Measurements from ENCODE around the gene ITGB5.
"Not testable (repeated sequence)": the region's sequence is repeated elsewhere in the genome, so short reads cannot be mapped to it uniquely, and the experiment has no call there.

Gene ITGB5

GRCh38 chr3:124834723-124835718, 52.1 kb downstream of the ITGB5 start:
- no peak for DNase-seq

- DNase-seq: no peak
Observed at GRCh38 chr3:124833710-124834332, 53.3 kb downstream of the ITGB5 start.

GRCh38 chr3:124832782-124833709, 54.1 kb downstream of the ITGB5 start:
- no peak for DNase-seq

DNA sequence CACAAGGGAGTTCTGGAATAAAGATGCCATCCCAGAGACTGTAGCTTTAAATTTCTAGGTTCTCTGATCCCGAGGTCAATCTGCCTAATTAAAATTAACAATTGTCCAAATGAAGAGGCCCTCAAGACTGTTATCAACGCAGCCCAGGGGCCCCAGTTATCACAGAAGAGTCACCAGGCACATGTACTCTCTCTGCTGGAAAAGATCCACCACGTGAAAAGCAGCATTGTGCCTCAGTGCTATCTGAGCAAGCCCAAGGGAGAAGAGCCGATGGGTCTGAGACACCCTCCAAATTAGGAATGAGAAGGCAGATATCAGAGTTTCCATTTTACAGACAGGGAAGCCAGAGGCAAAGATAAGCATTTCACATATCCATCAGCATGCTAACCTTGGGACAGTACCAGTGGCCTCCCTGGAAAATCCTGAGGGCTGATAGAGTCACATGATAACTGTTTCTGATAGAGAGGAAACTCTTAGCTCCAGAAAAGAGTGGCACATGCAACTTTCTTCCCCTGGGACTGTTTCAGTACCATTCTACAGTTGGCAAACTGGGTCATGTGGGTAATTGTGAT, 55.5 kb downstream of the ITGB5 start:
- DNase-seq: no peak

DNA sequence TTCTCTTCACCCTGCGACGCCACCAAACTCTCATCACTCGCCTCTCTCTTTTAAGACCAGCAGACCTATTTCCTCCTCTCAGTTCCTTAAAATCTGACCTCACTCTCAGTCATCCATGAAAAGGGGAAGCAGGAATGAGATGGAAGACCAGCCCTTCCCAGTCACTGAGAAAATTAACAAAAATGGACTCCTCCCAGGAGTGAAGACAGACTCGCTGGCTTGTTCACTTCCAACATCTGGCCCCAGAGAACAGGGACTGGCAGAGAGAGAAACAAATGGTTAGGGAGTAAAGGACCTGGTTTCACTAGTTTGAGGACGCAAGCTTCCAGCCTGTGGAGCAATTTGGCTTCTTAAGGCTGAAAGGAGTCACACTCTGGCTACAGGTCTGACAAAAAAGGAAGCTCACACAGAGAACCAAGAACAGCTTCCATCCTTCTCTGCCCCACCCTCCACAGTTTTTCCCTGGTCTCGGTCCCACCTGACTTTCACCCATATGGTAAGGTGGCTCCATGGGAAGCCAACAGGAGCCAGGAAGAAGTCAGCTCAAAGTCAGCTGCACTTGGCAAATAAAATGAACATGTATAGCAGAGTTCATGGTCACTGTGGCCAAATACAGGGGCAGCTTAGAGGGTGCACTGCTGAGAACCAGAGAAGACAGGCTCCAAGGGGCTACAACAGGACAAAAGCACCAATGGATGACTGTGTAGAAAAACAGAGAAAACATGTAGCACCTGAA, 57.2 kb downstream of the ITGB5 start:
- DNase-seq: no peak

DNA sequence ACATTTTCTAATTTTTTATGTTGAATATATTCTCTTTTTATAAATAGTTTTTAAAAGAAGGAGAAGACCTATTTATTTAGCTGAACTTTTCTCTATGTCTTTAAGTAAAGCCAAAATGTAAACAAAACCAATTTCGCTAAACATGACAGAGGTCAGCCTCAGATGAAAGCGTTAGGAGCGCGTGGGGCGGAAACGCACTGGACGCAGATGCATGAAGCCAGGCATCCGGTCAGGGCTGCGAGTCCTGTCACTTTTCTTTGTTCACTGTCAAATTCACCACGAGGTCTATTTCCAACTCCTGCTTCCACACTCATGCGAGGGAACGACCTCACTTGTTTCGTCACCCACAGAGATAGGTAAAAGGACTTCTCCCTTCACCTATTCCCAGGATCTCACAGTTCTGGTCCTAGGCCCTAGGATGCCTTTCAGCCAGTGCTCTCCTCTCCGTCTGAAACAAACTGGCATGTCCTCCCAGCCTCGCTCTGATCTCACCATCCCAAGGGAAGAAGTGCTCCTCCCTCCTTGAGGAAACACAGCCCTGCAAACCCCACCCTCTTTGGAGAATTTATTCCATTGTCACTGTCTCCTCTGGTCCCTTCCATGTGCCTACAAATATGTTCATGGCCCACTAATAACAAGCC, 57.9 kb downstream of the ITGB5 start:
- no peak for DNase-seq

GRCh38 chr3:124827476-124828206, 59.5 kb downstream of the ITGB5 start:
- DNase-seq: not testable (repeated sequence)

DNA sequence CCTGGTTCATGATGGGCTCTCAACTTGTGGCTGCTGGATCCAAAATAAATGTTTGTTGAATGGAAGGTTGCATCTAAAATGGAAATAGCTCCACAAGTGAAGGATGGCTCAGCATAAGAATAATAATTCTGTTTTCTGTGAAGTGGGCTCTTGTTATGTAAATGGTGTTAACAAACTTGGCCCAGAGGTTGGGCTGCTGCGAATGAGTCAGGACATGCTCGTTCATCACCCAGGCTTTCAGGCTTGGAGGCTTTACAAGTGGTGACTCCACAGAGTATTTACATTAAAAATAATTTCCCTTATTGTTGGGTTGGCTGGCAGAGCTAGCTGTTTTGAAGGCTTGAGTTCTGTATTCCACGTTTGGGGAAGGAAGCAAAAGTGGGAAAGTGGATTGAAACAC, 60.5 kb downstream of the ITGB5 start:
- DNase-seq: no peak

- no peak for DNase-seq
Observed at GRCh38 chr3:124824286-124824915, 62.8 kb downstream of the ITGB5 start.

DNA sequence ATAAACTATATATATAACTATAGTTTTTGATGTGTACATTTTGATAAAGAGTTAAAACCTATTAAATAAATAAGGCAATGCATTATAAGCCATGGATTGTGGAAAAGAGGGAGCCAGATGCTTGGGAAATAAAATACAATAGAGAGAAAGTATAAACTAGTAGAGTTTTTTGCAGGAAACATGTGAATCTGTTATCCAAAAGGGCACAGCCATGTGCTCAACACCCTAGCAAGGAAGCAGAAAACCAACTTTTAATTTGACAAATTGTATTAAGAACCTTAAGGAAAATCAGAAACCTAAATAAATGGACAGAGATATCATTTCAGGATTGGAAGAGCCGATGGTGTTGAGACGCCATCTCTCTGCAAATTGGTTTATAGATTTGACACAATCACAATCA, 63.5 kb downstream of the ITGB5 start:
- no peak for DNase-seq

GRCh38 chr3:124823206-124823605, 64.0 kb downstream of the ITGB5 start:
- no peak for DNase-seq

GRCh38 chr3:124821356-124821755, 65.8 kb downstream of the ITGB5 start:
- DNase-seq: no peak

DNA sequence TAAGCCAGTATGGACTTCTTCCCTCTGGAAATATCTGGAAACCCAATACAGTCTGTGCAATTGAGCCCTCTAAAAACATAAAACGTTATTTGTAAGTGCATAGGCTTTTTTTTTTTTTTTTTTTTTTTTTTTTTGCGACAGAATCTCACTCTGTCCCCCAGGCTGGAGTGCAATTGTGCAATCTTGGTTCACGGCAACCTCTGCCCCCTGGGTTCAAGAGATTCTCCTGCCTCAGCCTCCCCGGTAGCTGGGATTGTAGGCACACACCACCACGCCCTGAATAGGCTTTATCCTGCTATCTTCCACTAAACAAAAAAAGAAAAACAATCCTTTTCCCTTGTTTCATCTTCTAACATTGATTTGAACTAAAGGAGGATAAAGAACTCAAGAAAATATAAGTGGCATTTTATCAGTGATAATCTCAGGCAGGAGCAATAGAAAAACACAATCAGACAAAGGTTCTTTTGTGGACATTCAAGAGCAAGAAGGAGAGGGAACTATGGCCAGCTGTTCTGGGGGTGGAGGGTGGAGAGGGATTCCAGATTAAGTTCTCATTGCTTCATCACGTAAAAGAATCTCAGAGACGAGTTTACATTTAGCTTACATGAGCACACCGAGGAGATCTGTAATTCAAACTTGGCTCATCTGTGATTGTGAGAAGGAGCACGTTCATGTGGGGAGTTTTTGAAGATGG, 68.6 kb downstream of the ITGB5 start:
- no peak for DNase-seq

GRCh38 chr3:124817079-124817478, 70.1 kb downstream of the ITGB5 start:
- no peak for DNase-seq

DNA sequence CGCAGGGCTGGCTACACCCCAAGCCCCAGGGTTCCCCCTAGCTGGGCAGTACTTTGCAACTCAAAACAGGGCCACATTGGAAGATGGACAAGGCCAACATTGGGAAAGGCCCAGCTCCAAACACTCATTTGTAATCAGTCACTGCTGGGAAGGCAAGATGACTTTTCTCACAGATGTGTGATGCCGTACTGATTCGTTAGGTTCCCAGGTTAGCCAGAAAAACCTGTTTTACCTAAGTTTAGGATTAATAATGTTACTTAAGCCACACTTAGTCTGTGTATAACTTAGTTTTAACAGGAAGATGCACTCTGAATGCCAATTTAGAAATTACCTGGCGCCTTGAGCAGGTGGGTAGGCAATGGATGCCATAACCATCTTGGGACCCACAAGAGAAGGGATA, 71.0 kb downstream of the ITGB5 start:
- no peak for DNase-seq

DNA sequence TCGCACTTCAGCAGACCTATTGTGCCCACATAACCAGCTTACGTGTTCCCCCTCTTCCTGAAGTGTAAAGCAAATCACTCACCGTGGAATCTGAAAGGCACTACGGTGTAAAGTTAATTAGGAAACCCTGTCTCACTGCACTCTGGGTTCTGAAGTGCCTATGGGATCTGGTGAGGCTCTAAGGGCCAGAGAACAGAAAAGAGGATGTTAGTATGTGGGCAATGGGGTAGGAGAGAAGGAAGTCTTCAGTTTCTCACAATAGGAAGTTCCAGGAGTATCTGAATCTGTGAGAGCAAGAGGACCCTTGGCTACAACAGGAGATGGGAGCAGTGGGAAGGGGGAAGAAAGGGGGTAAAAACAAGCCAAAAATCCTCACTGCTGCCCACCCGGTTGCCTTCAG, 71.4 kb downstream of the ITGB5 start:
- DNase-seq: no peak

DNA sequence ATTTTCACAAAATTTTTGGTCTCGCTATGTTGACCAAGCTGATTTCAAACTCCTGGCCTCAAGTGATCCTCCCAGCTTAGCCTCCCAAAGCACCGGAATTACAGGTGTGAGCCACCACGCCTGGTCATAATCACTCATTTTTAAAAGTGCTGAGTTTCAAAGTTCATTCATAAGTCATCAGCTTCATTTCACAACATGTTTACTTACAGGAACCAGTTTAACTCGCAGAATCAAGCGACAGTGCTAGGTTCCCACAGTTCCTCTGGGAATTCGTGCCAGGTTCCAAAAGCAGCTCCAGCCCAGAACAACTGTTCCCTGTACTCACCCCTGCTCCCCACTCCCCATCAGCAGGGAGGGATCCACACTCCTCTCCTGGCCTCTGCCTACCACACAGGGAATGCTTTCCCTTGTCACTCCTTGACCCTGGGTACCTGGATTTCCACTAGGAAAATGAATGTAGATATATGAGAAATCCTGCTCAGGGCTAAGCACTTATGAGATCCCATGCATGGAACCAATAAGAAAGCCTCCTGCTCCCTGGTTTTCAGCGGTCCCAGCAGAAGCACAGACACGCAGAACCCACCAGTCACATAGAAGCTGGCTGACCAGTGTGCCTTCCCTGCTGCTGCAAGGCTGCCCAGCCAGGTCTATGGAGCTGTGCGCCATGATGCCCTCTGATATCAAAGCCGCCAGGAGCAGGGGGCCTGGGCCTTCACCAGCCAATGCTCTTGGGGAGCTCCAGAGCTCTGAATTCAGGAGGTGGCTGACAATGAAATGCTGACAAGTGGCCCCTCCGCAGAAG, 72.3 kb downstream of the ITGB5 start:
- no peak for DNase-seq

DNA sequence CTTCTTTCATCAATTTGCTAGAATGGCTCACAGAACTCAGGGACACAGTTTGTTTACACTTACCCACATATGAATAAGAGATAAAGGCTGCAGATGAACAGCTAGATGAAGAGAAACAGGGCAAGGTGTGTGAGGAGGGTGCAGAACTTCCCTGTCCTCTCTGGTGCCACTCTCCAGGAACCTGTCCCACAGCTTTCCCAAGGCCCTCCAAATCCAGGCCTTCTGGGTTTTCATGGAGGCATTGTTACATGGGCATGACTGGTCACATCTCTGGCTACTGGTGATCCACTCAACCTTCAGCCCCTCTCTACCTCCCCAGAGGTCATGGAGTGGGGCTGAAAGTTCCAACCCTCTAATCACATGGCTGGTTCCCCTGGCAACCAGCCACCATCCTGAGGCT, 73.6 kb downstream of the ITGB5 start:
- DNase-seq: no peak
